ENCODE results near the gene PSME2.

DNA sequence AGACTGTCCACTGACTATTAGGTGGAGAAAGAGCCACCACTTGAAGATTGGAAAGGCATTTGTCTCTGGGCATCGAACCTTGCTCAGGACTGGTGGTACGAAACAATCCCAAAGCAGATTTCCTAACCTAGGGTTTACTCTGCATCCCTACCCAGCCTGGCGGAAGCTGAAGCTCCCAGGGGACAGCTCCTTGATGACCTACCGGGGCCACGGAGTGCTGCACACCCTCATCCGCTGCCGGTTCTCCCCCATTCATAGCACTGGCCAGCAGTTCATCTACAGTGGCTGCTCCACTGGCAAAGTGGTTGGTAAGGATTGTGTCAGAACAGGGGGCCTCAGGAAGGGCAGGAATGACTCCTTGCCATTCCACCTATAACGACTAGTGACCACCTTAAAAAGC, 25.2 kb downstream of the PSME2 start:
- TF ChIP-seq POLR2A (IDR thresholded peaks at IDR 0.05): no peak
- TF ChIP-seq, protein P1, sequence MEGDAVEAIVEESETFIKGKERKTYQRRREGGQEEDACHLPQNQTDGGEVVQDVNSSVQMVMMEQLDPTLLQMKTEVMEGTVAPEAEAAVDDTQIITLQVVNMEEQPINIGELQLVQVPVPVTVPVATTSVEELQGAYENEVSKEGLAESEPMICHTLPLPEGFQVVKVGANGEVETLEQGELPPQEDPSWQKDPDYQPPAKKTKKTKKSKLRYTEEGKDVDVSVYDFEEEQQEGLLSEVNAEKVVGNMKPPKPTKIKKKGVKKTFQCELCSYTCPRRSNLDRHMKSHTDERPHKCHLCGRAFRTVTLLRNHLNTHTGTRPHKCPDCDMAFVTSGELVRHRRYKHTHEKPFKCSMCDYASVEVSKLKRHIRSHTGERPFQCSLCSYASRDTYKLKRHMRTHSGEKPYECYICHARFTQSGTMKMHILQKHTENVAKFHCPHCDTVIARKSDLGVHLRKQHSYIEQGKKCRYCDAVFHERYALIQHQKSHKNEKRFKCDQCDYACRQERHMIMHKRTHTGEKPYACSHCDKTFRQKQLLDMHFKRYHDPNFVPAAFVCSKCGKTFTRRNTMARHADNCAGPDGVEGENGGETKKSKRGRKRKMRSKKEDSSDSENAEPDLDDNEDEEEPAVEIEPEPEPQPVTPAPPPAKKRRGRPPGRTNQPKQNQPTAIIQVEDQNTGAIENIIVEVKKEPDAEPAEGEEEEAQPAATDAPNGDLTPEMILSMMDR (IDR thresholded peaks at IDR 0.05): no peak
